Stimulated activated CD8-positive, alpha-beta memory T cell treated with anti-CD3 and anti-CD28 coated beads, Interleukin-4, amount 100 ng/mL, for 1 hour (primary cell): ENCODE measurements around the gene SOX1.

Source experiments
- DNase-seq, 2 donors: peaks; one replicate each; pipeline ENCODE4 v3.0.0-alpha.2; 2020; ENCODE audit warnings: low read depth in 2 of 2, low spot score in 1 of 2

The SOX1 gene

GRCh38 chr13:112071723-112072533, 5.0 kb downstream of the SOX1 start:
- no peak for DNase-seq

GRCh38 chr13:112072534-112073244, 5.7 kb downstream of the SOX1 start:
- no peak for DNase-seq

- DNase-seq, result no peak
Observed at GRCh38 chr13:112073245-112074138, 6.5 kb downstream of the SOX1 start.

GRCh38 chr13:112074139-112074865, 7.4 kb downstream of the SOX1 start:
- no peak for DNase-seq

GRCh38 chr13:112077729-112078128, 10.8 kb downstream of the SOX1 start:
- no peak for DNase-seq

- no peak for DNase-seq
Observed at GRCh38 chr13:112078216-112078615, 11.3 kb downstream of the SOX1 start.

GRCh38 chr13:112078879-112079531, 12.1 kb downstream of the SOX1 start:
- no peak for DNase-seq

- no peak for DNase-seq
Observed at GRCh38 chr13:112079696-112080095, 12.7 kb downstream of the SOX1 start.

GRCh38 chr13:112083971-112084370, 17.0 kb downstream of the SOX1 start:
- no peak for DNase-seq

GRCh38 chr13:112092453-112092852, 25.5 kb downstream of the SOX1 start:
- no peak for DNase-seq

GRCh38 chr13:112095354-112095753, 28.4 kb downstream of the SOX1 start:
- no peak for DNase-seq

- no peak for DNase-seq
Observed at GRCh38 chr13:112096959-112097358, 30.0 kb downstream of the SOX1 start.

- DNase-seq, result no peak
Observed at GRCh38 chr13:112097770-112098169, 30.8 kb downstream of the SOX1 start.

GRCh38 chr13:112098699-112099098, 31.8 kb downstream of the SOX1 start:
- no peak for DNase-seq

GRCh38 chr13:112101360-112101930, 34.5 kb downstream of the SOX1 start:
- no peak for DNase-seq

- no peak for DNase-seq
Observed at GRCh38 chr13:112102243-112102642, 35.3 kb downstream of the SOX1 start.

- DNase-seq, result no peak
Observed at GRCh38 chr13:112103260-112103838, 36.4 kb downstream of the SOX1 start.

- no peak for DNase-seq
Observed at GRCh38 chr13:112103961-112104880, 37.3 kb downstream of the SOX1 start.

GRCh38 chr13:112104881-112105234, 37.9 kb downstream of the SOX1 start:
- no peak for DNase-seq
